ENCODE data around the gene NRBF2. TPM values are rescaled to one million over a fixed set of nuclear protein-coding genes. Genes with fewer than 3 reads are reported as not detected.

NRBF2 gene
- total RNA-seq, 1 experiment from 2014 or later = 24.8 TPM

GRCh38 chr10:63201118-63201517 is 68.0 kb downstream of the NRBF2 start:
- TF ChIP-seq EZH2 (IDR thresholded peaks at IDR 0.05; ENCODE audit: borderline replicate concordance, low read depth, low read length, poor library complexity, severe bottlenecking) (no peak), CTCF (conservative IDR thresholded peaks at IDR 0.05; ENCODE audit: low read depth, low read length) (no peak; the same call in 1 of the 2 replicates)
- Histone ChIP-seq H3K4me3 (ENCODE audit: low read depth, low read length, poor library complexity, severe bottlenecking) (peak overlapping the region; percentile 7), H3K9me3 (ENCODE audit: low read depth, low read length, poor library complexity, severe bottlenecking) (no peaks in the 10 kb centered on the region), H3K27me3 (replicated peaks; ENCODE audit: insufficient read depth, low read depth, low read length, poor library complexity) (no peaks in the 10 kb centered on the region), H3K27ac (ENCODE audit: low read depth, low read length, poor library complexity, severe bottlenecking) (peak overlapping the region; percentile 48), H3K4me1 (ENCODE audit: insufficient read depth, low read length, poor library complexity, severe bottlenecking) (peaks cover 82% of the 10 kb centered on the region), H3K36me3 (ENCODE audit: insufficient read depth, low read length, poor library complexity, severe bottlenecking) (peaks cover 21% of the 10 kb centered on the region)
- POLR2A ChIA-PET (ENCODE audit: low non-redundant PET) = interaction anchor here (0.6 kb wide), 1 partner anchor 34 kb away, joined by 3 read pairs; no protein-coding TSS in a partner anchor
- intact Hi-C loops (cut with micrococcal nuclease; ENCODE audit: unreplicated experiment) = loop anchor here (5.0 to 10.0 kb wide), 2 partner anchors 264 to 426 kb away; partner anchors contain the start of gene JMJD1C
- peak; percentile 11 for DNase-seq (ENCODE audit: low spot score)
- CTCF ChIA-PET = interaction anchor here (0.6 to 1.7 kb wide), 3 partner anchors 34 to 428 kb away, joined by 3 to 6 read pairs (median 5); no protein-coding TSS in a partner anchor
- no TSS peak for BruUV-seq (replicated peaks)
